Left lung (tissue), 10 donors: ENCODE data around the gene VSIG10L. TPM values are rescaled to one million over a fixed set of nuclear protein-coding genes. Genes with fewer than 3 reads are reported as not detected.

Source experiments
- ATAC-seq: fragments of 200-7000 bp; cut with Tn5 transposase; one replicate; pipeline ENCODE4 v1.9.1; 2020; ENCODE audit warnings: moderate library complexity
- DNase-seq, 4 donors: peaks; one replicate each; pipeline ENCODE4 v3.0.0-alpha.2; 2013 to 2020
- H3K27ac ChIP-seq, 2 donors: fragments of 200-600 bp; sonication (generic) in 1 of 2; one replicate each; pipeline versions ENCODE4 v1.5.0 to v1.8.0; 2020 to 2021
- H3K27me3 ChIP-seq, 2 donors: fragments of 200-600 bp; sonication (generic) in 1 of 2; one replicate each; pipeline versions ENCODE4 v1.5.0 to v1.8.0; 2020 to 2021
- H3K36me3 ChIP-seq, 2 donors: fragments of 200-600 bp; sonication (generic) in 1 of 2; one replicate each; pipeline versions ENCODE4 v1.5.0 to v1.8.0; 2020 to 2021
- H3K4me1 ChIP-seq, 2 donors: fragments of 200-600 bp; one replicate each; pipeline ENCODE4 v1.8.0; 2021
- H3K4me3 ChIP-seq, 2 donors: fragments of 200-600 bp; sonication (generic) in 1 of 2; one replicate each; pipeline versions ENCODE4 v1.5.0 to v1.8.0; 2020 to 2021; ENCODE audit warnings: mild to moderate bottlenecking in 1 of 2
- H3K9me3 ChIP-seq, 2 donors: fragments of 200-600 bp; sonication (generic) in 1 of 2; one replicate each; pipeline versions ENCODE4 v1.5.0 to v1.8.0; 2020 to 2021
- intact Hi-C, 2 donors: fragments of 100-400 bp; cut with DNase I; formaldehyde crosslinking; loops; one replicate each; pipeline versions ENCODE4 v1.11.2 to v1.14.2; 2022
- polyA plus RNA-seq, 6 donors: library from polyadenylated mRNA; unstranded; fragments of 120-200 nt; gene quantifications; one replicate each; pipeline ENCODE4 v1.2.1, GENCODE V29; 2013; ENCODE audit not compliant: insufficient read length in 6 of 6
- total RNA-seq, 2 donors: library from RNA; stranded (reverse); fragmentation: NEBNext Ultra II Directional; extraction: Animal tissue kit (Norgen Biotek cat#: 25700); gene quantifications; one replicate each; pipeline ENCODE4 v1.2.1, GENCODE V29; 2021
- TF ChIP-seq, protein P1 (sequence below), 2 donors: fragments of 200-600 bp; sonication (generic) in 1 of 2; IDR thresholded peaks; one replicate each; pipeline versions ENCODE4 v1.5.0 to v1.8.0; 2021; ENCODE audit warnings: antibody characterized with exemption in 2 of 2
- donor health status: DM: no; HTN: yes; CAD: no.
- donor health status: DM: no; HTN: no; CAD: no.

VSIG10L gene
- total and polyA plus RNA-seq, 8 donors: 3.5 to 5.2 (median 3.7) TPM

DNA sequence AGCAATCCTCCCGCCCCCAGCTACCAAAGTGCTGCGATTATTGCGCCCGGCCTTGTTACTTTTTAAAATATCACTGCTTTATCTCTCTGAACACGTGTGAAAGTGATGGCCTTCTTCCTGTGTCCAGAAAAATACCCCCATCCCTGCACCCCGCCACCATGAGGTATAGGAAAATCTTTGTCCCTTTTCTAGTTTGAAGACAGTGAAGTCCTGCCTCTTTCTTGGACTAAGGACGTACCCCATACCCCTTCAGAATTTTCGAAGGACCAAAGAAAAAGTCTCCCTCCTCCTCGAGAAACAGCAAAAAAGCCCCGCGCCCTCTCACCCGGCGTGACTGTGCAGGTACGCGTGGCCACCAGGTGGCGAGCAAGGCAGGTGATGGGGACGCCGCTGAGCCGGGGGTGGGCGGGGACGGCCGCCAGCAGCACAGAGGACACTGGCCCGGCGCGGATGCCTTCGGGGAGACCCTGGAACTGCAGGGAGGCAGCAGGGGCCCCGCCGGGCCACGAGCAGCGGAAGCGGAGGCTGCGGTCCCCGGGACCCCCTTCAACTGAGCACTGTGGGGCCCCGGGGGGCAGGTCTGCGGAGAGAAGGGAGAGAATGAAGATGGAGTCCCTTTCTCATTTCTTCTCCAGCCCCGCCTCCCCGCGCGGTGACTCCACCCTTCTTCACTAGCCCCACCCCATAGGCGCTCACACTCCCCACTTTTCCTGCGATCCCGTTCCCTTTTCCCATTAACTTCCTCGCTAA lies 3.2 kb downstream of the VSIG10L start:
- no peaks in the 10 kb centered on the region for H3K36me3 ChIP-seq
- intact Hi-C loops: no loop called here
- H3K27me3 ChIP-seq: peaks cover 0 to 14% of the 10 kb centered on the region in 2 donors
- ATAC-seq: peak; percentile 82
- H3K27ac ChIP-seq: peak overlapping the region; percentile 69 to 78
- peaks cover 2 to 20% of the 10 kb centered on the region in 2 donors for H3K4me1 ChIP-seq
- peak overlapping the region; percentile 62 to 75 for H3K4me3 ChIP-seq
- H3K9me3 ChIP-seq: no peaks in the 10 kb centered on the region
- peak; percentile 67 to 95 (median 80) for DNase-seq
- TF ChIP-seq, protein P1, sequence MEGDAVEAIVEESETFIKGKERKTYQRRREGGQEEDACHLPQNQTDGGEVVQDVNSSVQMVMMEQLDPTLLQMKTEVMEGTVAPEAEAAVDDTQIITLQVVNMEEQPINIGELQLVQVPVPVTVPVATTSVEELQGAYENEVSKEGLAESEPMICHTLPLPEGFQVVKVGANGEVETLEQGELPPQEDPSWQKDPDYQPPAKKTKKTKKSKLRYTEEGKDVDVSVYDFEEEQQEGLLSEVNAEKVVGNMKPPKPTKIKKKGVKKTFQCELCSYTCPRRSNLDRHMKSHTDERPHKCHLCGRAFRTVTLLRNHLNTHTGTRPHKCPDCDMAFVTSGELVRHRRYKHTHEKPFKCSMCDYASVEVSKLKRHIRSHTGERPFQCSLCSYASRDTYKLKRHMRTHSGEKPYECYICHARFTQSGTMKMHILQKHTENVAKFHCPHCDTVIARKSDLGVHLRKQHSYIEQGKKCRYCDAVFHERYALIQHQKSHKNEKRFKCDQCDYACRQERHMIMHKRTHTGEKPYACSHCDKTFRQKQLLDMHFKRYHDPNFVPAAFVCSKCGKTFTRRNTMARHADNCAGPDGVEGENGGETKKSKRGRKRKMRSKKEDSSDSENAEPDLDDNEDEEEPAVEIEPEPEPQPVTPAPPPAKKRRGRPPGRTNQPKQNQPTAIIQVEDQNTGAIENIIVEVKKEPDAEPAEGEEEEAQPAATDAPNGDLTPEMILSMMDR (IDR thresholded peaks at IDR 0.05): peak; percentile 80 to 88

DNA sequence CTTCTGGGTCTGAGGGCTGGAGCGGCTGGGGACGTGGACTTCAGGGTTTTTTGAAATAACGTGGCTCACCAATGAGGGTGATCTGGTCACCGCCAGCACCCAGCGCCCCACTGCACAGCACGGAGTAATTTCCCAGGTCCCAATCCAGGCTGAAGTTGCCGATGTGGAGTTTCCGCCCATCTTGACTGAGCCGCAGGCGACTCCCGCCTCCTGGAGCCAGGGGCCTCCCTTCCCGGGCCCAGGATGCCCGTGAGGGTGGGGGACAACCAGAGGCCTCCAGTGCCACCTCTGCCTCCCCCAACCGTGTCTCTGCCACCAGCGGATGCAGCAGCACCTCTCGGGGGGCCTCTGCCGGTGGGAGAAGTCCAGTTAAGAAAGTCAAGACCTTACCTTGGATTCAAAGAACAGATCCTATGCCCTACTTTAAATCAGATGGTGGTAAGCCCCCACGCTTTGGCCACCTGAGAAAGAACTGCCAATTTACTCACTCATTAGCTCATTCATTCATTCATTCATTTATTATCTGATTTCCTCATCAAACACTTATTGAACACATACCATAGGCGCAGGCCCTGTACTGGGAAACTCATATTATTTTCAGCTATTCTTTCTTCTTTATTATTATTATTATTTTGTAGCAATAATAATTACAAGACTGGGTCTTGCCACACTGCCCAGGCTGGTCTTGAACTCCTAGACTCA lies 3.9 kb downstream of the VSIG10L start:
- ATAC-seq: no peak
- H3K36me3 ChIP-seq: no peaks in the 10 kb centered on the region
- peaks cover 2 to 20% of the 10 kb centered on the region in 2 donors for H3K4me1 ChIP-seq
- DNase-seq: no peak
- intact Hi-C loops: no loop called here
- TF ChIP-seq, protein P1 (IDR thresholded peaks at IDR 0.05): no peak
- no peak overlapping the region for H3K27ac ChIP-seq
- H3K27me3 ChIP-seq: peaks cover 0 to 14% of the 10 kb centered on the region in 2 donors
- H3K4me3 ChIP-seq: no peak overlapping the region
- H3K9me3 ChIP-seq: no peaks in the 10 kb centered on the region

DNA sequence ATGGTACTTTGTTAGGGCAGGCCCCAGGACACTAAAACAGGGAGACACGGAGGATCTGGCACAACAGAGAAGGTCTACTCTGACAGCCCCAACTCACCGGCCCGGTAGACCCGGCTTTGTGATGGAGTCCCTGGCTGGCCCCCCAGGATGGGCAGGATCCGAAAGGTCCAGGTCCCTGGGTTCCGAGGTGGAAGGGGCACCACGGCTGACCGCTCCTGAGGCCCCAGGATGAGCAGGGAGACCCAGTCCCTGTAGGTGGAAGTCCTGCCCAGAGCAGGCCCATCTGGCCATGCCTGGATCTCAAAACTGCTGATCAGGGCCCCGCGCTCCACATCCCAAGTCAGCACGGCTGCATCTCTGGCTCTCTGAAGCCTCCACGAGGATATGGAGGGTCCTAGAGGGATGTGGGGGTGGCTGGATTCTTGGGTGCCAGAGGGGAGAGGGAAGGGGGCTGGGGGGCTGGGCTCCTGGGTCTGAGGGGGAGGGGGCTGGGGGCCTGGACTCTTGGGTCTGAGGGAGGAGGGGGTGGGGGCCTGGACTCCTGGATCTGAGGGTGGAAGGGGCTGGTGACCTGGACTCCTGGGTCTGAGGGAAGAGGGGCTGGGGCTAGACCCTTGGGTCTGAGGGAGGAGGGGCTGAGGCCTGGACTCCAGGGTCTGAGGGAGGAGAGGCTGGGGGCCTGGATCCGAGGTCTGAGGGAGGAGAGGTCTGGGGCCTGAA lies 4.6 kb downstream of the VSIG10L start:
- Histone ChIP-seq H3K4me3 (no peak overlapping the region), H3K4me1 (peaks cover 2 to 20% of the 10 kb centered on the region in 2 donors), H3K36me3 (no peaks in the 10 kb centered on the region), H3K27ac (no peak overlapping the region), H3K27me3 (peaks cover 0 to 14% of the 10 kb centered on the region in 2 donors), H3K9me3 (no peaks in the 10 kb centered on the region)
- intact Hi-C loops: no loop called here
- DNase-seq (no peak), ATAC-seq (no peak)
- TF ChIP-seq, protein P1 (IDR thresholded peaks at IDR 0.05): no peak

DNA sequence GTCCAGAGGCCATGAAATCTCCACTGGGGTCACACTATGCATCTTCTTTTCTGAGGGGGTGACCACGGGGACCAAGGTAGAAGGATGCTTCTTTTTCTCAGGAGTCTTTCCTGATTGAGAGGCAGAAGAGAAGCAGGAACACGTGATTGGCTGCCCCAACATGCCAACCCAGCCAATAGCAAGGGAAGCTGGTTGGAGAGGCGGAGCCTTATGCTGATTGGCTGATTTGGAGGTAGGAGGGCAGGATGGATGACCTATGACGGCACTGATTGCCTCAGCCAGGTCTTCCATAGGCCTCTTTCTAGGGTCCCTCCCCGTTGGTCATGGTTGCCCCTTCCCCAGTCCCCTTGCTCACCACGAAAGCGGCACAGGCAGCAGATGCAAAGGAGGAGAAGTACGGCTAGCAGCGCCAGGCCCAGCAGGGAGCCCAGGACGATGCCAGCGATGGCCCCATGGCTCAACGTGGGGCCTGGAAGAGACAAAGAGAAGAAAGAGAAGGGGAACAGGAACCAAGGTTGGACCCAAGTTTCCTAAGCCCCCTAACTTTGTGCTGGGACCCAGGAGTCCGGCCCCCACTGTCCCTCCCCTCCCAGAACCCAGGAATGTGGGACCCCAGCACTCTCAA lies 8.0 kb downstream of the VSIG10L start:
- no peak for DNase-seq
- Histone ChIP-seq H3K4me3 (no peak overlapping the region), H3K27ac (no peak overlapping the region), H3K27me3 (peaks cover 0 to 17% of the 10 kb centered on the region in 2 donors), H3K9me3 (no peaks in the 10 kb centered on the region), H3K4me1 (peaks cover 0 to 9% of the 10 kb centered on the region in 2 donors), H3K36me3 (no peaks in the 10 kb centered on the region)
- no peak for ATAC-seq
- intact Hi-C loops: no loop called here
- TF ChIP-seq, protein P1 (IDR thresholded peaks at IDR 0.05): no peak
